Bronchial epithelial cell (primary cell): ENCODE results near the gene TEDC1. TPM values are rescaled to one million over a fixed set of nuclear protein-coding genes. Genes with fewer than 3 reads are reported as not detected.

Experiments
- DNase-seq: peaks from one replicate; pipeline ENCODE4 v3.0.0-alpha.2; 2010; ENCODE audit warnings: low read depth
- FAIRE-seq: peaks from 2 replicates; lab custom pipeline; 2011; peaks lifted over from hg19 to GRCh38; lab: Jason Lieb, UNC
- H3K27me3 ChIP-seq: 2 replicates; pipeline ENCODE4 v1.5.1; 2011; ENCODE audit warnings: low read length; ENCODE audit not compliant: control insufficient read depth, insufficient read depth
- H3K36me3 ChIP-seq: 2 replicates; pipeline ENCODE4 v1.5.1; 2011; ENCODE audit warnings: low read length; ENCODE audit not compliant: control insufficient read depth, insufficient read depth
- H3K4me3 ChIP-seq: 2 replicates; pipeline ENCODE4 v1.5.1; 2011; ENCODE audit warnings: mild to moderate bottlenecking, low read depth, low read length, control low read depth
- total RNA-seq: library from RNA; depleted of rRNA; stranded (reverse); fragments of >200 nt; gene quantifications from 2 replicates; pipeline ENCODE4 v1.2.1, GENCODE V29; 2014
- TF ChIP-seq, protein P1 (sequence below): IDR thresholded peaks from 2 replicates; pipeline ENCODE4 v1.5.1; 2011; ENCODE audit warnings: mild to moderate bottlenecking, moderate library complexity, low read length, control low read depth, inconsistent platforms; ENCODE audit not compliant: insufficient read depth, severe bottlenecking

TEDC1 gene
- total RNA-seq, 1 donor from 2014 or later, result 4.5 TPM

DNA sequence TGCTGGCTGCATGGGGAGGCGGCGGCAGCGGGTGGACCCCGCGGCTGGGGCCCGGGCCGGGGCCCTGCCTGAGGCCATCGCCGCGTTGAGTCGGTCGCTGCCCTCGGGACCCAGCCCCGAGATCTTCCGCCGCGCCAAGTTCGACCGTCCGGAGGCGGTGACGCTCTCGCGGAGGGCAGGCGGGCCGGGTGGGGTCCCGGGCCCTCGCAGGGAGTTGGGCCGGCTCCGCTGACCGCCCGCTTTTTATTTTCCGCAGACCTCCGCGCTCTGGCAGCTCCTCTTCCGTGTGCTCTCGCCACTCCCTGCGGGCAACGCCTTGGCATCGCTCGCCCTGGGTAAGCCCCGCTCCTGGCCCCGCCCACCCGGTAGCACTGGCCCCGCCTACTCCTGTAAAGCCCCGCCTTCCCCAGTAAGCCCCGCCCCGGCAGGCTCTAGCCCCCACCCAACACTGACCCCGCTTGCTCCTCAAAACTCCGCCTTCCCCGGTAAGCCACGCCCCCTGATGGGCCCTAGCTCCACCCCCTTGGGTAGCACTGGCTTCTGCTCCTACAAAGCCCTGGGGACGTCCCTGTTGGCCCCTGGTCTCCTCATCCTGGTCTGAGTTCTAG lies 424 bp downstream of the TEDC1 start:
- FAIRE-seq, result no peak
- peaks cover 2% of the 10 kb centered on the region for H3K36me3 ChIP-seq
- TF ChIP-seq, protein P1, sequence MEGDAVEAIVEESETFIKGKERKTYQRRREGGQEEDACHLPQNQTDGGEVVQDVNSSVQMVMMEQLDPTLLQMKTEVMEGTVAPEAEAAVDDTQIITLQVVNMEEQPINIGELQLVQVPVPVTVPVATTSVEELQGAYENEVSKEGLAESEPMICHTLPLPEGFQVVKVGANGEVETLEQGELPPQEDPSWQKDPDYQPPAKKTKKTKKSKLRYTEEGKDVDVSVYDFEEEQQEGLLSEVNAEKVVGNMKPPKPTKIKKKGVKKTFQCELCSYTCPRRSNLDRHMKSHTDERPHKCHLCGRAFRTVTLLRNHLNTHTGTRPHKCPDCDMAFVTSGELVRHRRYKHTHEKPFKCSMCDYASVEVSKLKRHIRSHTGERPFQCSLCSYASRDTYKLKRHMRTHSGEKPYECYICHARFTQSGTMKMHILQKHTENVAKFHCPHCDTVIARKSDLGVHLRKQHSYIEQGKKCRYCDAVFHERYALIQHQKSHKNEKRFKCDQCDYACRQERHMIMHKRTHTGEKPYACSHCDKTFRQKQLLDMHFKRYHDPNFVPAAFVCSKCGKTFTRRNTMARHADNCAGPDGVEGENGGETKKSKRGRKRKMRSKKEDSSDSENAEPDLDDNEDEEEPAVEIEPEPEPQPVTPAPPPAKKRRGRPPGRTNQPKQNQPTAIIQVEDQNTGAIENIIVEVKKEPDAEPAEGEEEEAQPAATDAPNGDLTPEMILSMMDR, result no peak

DNA sequence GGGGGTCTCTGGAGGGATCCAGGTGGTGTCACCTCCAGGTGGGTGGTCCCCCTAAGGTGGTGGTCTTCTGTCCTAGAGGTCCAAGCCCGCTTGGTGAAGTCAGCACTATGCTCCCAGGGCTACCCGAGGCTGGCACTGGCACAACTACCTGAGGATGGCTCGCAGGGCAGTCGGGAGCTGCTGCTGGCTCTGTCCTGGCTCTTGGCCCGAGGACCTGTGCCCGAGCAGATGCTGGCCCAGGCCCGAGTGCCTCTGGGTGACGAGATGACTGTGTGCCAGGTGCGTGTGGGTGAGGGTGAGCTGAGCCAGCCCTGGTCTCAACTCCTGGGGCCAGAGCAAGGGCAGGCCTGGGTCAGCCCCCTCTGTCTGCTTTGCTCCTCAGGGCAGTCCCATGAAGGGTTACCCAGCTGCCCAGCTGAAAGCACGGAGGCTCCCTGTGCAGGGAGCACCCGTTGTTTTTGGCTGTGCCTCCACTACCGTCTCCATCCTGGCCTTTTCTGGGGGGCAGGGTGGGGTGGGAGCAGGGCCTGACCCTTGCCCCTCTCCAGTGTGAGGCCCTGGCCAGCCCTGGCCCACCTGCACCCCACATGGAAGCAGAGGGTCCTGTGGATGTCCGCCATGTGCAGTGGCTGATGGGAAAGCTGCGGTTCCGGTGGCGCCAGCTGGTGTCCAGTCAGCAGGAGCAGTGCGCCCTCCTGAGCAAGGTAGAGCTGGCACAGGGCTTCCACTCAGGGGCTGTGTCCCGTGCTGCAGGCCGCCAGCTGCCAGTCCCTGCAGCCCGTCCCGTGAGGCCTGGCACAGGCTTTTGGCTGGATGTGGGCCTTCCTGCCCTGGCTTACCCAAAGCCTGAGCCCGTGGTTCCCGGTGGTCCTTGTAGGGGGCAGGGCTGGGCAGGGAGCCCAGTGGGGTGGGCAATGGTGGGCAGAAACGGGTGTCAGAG lies 1.3 kb downstream of the TEDC1 start:
- DNase-seq (no peak), FAIRE-seq (no peak)
- Histone ChIP-seq H3K36me3 (peaks cover 2% of the 10 kb centered on the region), H3K4me3 (no peak overlapping the region), H3K27me3 (no peaks in the 10 kb centered on the region)
- TF ChIP-seq, protein P1, result no peak

More for the DNA sequence above, 424 bp downstream of the TEDC1 start:
- peak; percentile 48 for DNase-seq
- no peaks in the 10 kb centered on the region for H3K27me3 ChIP-seq
- H3K4me3 ChIP-seq, result peak overlapping the region; percentile 55

DNA sequence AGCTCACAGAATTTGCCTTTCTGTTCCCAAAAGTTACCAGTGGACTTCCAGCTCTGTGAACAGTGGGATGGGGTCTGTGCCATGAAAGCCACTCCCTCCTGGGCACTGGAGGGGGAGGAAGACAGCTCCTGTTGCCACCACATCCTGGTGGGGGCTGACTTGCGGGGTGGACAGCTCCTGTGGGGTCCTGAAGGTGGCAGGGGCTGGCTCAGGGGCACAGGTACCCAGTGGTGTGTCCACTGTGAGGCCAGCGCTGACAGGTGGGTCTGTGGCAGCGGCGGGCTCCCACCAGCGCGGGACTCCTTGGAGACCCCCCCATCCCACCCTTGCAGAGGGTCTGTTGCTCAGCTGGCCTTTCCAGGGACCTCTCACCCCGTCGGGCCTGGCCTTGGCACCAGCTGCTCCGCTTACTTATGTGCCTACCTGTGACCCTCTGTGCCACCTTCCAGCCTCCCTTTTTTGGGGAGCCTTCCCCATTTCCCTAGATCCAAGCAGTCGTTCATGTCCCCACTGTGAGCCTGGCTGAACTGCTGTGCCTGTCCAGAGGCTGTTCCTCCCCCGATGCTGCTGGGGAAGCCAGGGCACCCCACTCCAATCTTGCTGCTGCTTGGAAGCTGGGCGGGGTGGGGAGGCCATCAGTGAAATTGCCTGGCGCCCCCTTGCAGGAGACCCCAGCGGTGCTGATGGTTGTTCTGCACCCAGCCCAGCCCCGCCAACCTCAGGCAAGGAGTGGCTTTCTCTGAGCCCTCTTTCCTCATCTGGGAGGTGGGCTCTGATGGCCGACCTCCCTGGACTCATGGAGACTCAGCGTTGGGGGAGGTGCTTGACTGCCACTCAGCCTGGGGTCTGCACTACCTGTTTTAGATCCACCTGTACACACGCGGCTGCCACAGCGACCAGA lies 2.2 kb downstream of the TEDC1 start:
- H3K36me3 ChIP-seq, result peaks cover 5% of the 10 kb centered on the region

DNA sequence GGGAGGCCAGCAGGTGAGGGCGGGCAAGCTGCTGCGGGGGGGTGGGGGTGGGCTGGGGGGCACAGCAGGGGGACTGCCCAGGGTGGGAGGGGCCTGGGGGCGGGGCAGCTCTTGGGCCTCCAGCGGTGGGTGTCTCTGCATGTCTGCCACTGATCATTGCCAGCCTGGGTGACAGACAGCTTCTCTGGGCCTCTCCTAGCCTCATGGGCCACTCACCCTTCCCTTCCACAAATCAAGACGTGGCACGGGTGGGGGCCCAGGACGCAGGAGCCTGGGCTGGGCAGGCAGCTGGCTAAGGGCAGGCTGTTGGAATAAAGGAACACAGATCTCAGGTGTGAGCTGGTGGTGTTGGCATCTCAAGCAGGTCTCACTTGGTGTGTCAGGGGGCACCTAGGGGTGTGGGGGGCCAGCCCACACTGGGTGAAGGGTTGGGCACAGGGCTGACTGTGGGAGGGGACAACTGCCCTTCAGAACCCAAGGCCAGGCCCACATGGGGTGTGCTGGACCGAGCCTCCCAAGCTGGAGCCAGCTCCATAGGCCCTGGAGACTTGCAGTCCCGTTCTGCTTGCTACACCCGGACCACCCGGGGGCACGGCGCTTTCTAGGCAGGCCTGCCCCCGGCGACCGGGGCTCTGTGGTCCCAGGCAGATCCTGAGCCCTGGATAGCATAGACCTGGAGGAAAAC lies 3.0 kb downstream of the TEDC1 start:
- FAIRE-seq (no peak), DNase-seq (no peak)
- TF ChIP-seq, protein P1, result no peak
- Histone ChIP-seq H3K36me3 (peaks cover 5% of the 10 kb centered on the region), H3K4me3 (no peak overlapping the region), H3K27me3 (no peaks in the 10 kb centered on the region)

More for the DNA sequence above, 2.2 kb downstream of the TEDC1 start:
- TF ChIP-seq, protein P1, result no peak
- no peaks in the 10 kb centered on the region for H3K27me3 ChIP-seq
- FAIRE-seq (no peak), DNase-seq (no peak)
- H3K4me3 ChIP-seq, result no peak overlapping the region

DNA sequence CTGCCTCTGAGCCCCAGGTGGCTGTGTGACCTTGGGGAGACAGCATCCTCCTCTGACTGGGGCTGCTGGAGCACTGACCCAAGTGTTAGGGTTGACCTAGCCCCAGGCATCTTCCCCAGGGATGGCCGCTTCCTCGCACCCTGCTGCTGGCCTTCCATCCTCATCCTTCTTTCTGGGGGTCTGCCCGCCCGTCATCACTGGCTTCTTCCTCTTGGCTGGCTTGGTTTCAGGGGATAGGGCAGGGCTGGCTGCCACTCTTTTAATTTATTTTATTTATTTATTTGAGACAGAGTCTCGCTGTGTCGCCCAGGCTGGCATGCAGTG lies 3.5 kb downstream of the TEDC1 start:
- no peak for FAIRE-seq
- no peak for DNase-seq
- Histone ChIP-seq H3K27me3 (no peaks in the 10 kb centered on the region), H3K36me3 (peaks cover 5% of the 10 kb centered on the region), H3K4me3 (no peak overlapping the region)
- TF ChIP-seq, protein P1, result no peak
